ENCODE data around the gene GRIK2. TPM values are rescaled to one million over a fixed set of nuclear protein-coding genes. Genes with fewer than 3 reads are reported as not detected.

The GRIK2 gene
- total and polyA plus RNA-seq, 12 donors: 0.09 to 10.6 (median 1.9) TPM

GRCh38 chr6:101777646-101778045, 384.1 kb downstream of the GRIK2 start:
- no peak for DNase-seq

DNA sequence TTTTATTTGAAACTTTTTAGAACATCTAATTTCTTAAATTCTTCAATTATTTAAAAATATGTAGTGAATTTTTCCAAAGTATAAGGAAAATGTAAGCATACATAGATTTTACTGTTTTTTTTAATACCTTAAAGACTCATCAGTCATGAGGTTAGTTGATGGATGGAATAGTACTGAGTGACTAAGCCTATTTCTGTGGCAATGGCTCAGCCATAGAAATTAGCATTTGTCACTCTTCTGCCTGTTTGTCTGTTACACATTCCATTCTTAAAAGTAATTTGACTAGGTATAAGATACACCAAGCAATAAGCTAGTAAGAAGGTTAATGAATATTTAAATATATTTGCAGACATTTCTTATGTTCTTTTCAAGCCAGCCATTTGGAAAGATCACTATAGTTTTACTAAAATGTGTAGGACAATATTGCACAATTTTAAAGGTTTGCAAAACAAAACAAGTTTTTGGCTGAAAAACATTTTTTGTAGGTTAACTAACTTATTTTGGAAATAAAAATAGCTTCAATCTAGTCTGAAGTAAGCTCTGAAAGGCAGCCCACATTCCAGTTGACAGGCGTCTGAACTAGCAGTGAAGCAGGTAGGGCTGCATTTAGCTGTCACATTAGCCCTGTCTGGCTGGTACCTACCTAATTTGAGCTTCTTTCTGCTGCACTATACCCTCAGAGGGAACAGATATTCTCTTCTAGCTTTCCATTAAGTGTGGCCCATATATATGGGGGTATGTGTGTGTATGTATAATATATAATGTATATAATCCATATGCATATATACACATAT, 385.7 kb downstream of the GRIK2 start:
- Histone ChIP-seq H3K9me3 (replicated peaks in 1 of 3) (no peaks in the 10 kb centered on the region), H3K27me3 (no peaks in the 10 kb centered on the region), H3K4me1 (replicated peaks in 1 of 2) (no peaks in the 10 kb centered on the region), H3K27ac (no peak overlapping the region), H3K4me3 (no peak overlapping the region), H3K36me3 (replicated peaks in 1 of 2) (no peaks in the 10 kb centered on the region)
- no peak for DNase-seq
- intact Hi-C loops (cut with DNase I): no loop called here
- WGBS, 4 donors: 84 to 96% (median 90%) methylated on average over 1 of the region's 1 CpG
- TF ChIP-seq, protein P1, sequence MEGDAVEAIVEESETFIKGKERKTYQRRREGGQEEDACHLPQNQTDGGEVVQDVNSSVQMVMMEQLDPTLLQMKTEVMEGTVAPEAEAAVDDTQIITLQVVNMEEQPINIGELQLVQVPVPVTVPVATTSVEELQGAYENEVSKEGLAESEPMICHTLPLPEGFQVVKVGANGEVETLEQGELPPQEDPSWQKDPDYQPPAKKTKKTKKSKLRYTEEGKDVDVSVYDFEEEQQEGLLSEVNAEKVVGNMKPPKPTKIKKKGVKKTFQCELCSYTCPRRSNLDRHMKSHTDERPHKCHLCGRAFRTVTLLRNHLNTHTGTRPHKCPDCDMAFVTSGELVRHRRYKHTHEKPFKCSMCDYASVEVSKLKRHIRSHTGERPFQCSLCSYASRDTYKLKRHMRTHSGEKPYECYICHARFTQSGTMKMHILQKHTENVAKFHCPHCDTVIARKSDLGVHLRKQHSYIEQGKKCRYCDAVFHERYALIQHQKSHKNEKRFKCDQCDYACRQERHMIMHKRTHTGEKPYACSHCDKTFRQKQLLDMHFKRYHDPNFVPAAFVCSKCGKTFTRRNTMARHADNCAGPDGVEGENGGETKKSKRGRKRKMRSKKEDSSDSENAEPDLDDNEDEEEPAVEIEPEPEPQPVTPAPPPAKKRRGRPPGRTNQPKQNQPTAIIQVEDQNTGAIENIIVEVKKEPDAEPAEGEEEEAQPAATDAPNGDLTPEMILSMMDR (IDR thresholded peaks at IDR 0.05): no peak
- no peak for TF ChIP-seq POLR2A (IDR thresholded peaks at IDR 0.05)

More at GRCh38 chr6:101777646-101778045, 384.1 kb downstream of the GRIK2 start:
- Histone ChIP-seq H3K27me3 (no peaks in the 10 kb centered on the region), H3K27ac (no peak overlapping the region), H3K4me3 (no peak overlapping the region), H3K4me1 (replicated peaks in 1 of 2) (no peaks in the 10 kb centered on the region), H3K9me3 (replicated peaks in 1 of 3) (no peaks in the 10 kb centered on the region), H3K36me3 (replicated peaks in 1 of 2) (no peaks in the 10 kb centered on the region)
- intact Hi-C loops (cut with DNase I): no loop called here
- TF ChIP-seq POLR2A (IDR thresholded peaks at IDR 0.05): no peak
- TF ChIP-seq, protein P1 (IDR thresholded peaks at IDR 0.05): no peak
- 24 to 36% (median 34%) methylated on average over 2 of the region's 2 CpGs for WGBS, 4 donors

GRCh38 chr6:101783287-101783686, 389.8 kb downstream of the GRIK2 start:
- no peaks in the 10 kb centered on the region for H3K27me3 ChIP-seq
- DNase-seq: no peak
- no peaks in the 10 kb centered on the region for H3K36me3 ChIP-seq (replicated peaks in 1 of 2)
- no peak overlapping the region for H3K4me3 ChIP-seq
- intact Hi-C loops (cut with DNase I): no loop called here
- no peaks in the 10 kb centered on the region for H3K9me3 ChIP-seq (replicated peaks in 1 of 3)
- H3K27ac ChIP-seq: no peak overlapping the region
- 87 to 92% (median 91%) methylated on average over 1 of the region's 1 CpG for WGBS, 4 donors
- H3K4me1 ChIP-seq (replicated peaks in 1 of 2): no peaks in the 10 kb centered on the region
- TF ChIP-seq, protein P1 (IDR thresholded peaks at IDR 0.05): no peak
- no peak for TF ChIP-seq POLR2A (IDR thresholded peaks at IDR 0.05)

- H3K4me1 ChIP-seq (replicated peaks in 1 of 2): no peaks in the 10 kb centered on the region
- 73 to 90% (median 78%) methylated on average over 1 to 2 of the region's 2 CpGs for WGBS, 4 donors
- no peaks in the 10 kb centered on the region for H3K9me3 ChIP-seq (replicated peaks in 1 of 3)
- no peaks in the 10 kb centered on the region for H3K27me3 ChIP-seq
- no peak for DNase-seq
- intact Hi-C loops (cut with DNase I): no loop called here
- no peak overlapping the region for H3K27ac ChIP-seq
- H3K4me3 ChIP-seq: no peak overlapping the region
- TF ChIP-seq, protein P1 (IDR thresholded peaks at IDR 0.05): no peak
- TF ChIP-seq POLR2A (IDR thresholded peaks at IDR 0.05): no peak
- no peaks in the 10 kb centered on the region for H3K36me3 ChIP-seq (replicated peaks in 1 of 2)
Observed at GRCh38 chr6:101784094-101784493, 390.6 kb downstream of the GRIK2 start.

Data from adrenal gland (tissue), 12 donors.